Measurements from ENCODE around the gene C1QL3.

DNA sequence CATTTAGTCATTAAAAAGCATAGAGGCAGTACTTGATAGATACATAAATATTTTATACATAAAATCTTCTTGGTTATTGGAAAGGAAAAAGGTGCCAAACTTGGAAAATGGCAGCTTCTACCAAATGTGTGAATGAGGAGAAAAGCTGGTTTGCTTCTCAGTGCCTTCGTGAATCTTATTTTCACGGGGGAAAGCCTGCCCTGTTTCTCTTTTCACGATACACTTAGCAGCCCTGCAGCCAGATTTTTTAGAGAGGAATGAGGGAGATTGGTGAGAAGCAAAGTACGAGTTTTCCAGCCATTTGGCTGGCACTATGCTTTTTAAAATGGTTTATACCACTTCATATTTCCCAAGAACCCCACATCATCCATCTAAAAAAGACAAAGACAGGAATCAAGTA, 22.9 kb upstream of the C1QL3 start:
- TF ChIP-seq, protein P1, sequence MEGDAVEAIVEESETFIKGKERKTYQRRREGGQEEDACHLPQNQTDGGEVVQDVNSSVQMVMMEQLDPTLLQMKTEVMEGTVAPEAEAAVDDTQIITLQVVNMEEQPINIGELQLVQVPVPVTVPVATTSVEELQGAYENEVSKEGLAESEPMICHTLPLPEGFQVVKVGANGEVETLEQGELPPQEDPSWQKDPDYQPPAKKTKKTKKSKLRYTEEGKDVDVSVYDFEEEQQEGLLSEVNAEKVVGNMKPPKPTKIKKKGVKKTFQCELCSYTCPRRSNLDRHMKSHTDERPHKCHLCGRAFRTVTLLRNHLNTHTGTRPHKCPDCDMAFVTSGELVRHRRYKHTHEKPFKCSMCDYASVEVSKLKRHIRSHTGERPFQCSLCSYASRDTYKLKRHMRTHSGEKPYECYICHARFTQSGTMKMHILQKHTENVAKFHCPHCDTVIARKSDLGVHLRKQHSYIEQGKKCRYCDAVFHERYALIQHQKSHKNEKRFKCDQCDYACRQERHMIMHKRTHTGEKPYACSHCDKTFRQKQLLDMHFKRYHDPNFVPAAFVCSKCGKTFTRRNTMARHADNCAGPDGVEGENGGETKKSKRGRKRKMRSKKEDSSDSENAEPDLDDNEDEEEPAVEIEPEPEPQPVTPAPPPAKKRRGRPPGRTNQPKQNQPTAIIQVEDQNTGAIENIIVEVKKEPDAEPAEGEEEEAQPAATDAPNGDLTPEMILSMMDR (conservative IDR thresholded peaks at IDR 0.05): no peak
- TF ChIP-seq ZFX (IDR thresholded peaks at IDR 0.05): no peak
